Measurements from ENCODE around the gene KCNC1. TPM values are rescaled to one million over a fixed set of nuclear protein-coding genes. Genes with fewer than 3 reads are reported as not detected.

KCNC1 gene
- total RNA-seq, 2 donors from 2014 or later, result 0.19 to 0.37 TPM

GRCh38 chr11:17786824-17787525 is 52.4 kb downstream of the KCNC1 start:
- Histone ChIP-seq H3K27ac (no peak overlapping the region), H3K9me3 (no peaks in the 10 kb centered on the region), H3K4me1 (no peaks in the 10 kb centered on the region), H3K27me3 (no peaks in the 10 kb centered on the region), H3K9ac (ENCODE audit: low read depth in 2 of 2, low read length in 2 of 2) (no peak overlapping the region), H3K4me3 (no peak overlapping the region), H3K36me3 (no peaks in the 10 kb centered on the region)
- TF ChIP-seq, protein P1, sequence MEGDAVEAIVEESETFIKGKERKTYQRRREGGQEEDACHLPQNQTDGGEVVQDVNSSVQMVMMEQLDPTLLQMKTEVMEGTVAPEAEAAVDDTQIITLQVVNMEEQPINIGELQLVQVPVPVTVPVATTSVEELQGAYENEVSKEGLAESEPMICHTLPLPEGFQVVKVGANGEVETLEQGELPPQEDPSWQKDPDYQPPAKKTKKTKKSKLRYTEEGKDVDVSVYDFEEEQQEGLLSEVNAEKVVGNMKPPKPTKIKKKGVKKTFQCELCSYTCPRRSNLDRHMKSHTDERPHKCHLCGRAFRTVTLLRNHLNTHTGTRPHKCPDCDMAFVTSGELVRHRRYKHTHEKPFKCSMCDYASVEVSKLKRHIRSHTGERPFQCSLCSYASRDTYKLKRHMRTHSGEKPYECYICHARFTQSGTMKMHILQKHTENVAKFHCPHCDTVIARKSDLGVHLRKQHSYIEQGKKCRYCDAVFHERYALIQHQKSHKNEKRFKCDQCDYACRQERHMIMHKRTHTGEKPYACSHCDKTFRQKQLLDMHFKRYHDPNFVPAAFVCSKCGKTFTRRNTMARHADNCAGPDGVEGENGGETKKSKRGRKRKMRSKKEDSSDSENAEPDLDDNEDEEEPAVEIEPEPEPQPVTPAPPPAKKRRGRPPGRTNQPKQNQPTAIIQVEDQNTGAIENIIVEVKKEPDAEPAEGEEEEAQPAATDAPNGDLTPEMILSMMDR (IDR thresholded peaks at IDR 0.05), result no peak
- intact Hi-C loops (cut with DNase I), result no loop called here
- DNase-seq, result no peak

- no peak overlapping the region for H3K27ac ChIP-seq
- H3K9ac ChIP-seq (ENCODE audit: low read depth in 2 of 2, low read length in 2 of 2), result no peak overlapping the region
- no peaks in the 10 kb centered on the region for H3K27me3 ChIP-seq
- no peak for DNase-seq
- H3K9me3 ChIP-seq, result no peaks in the 10 kb centered on the region
- intact Hi-C loops (cut with DNase I), result no loop called here
- no peaks in the 10 kb centered on the region for H3K4me1 ChIP-seq
- H3K4me3 ChIP-seq, result no peak overlapping the region
- TF ChIP-seq, protein P1 (IDR thresholded peaks at IDR 0.05), result no peak
- H3K36me3 ChIP-seq, result no peaks in the 10 kb centered on the region
Observed at GRCh38 chr11:17788084-17788483, 53.5 kb downstream of the KCNC1 start.

- Histone ChIP-seq H3K4me3 (no peak overlapping the region), H3K27ac (no peak overlapping the region), H3K27me3 (no peaks in the 10 kb centered on the region), H3K36me3 (no peaks in the 10 kb centered on the region), H3K9ac (ENCODE audit: low read depth in 2 of 2, low read length in 2 of 2) (no peak overlapping the region), H3K9me3 (no peaks in the 10 kb centered on the region), H3K4me1 (no peaks in the 10 kb centered on the region)
- intact Hi-C loops (cut with DNase I), result no loop called here
- no peak for DNase-seq
- TF ChIP-seq, protein P1 (IDR thresholded peaks at IDR 0.05), result no peak
Observed at GRCh38 chr11:17790453-17790852, 55.9 kb downstream of the KCNC1 start.

DNA sequence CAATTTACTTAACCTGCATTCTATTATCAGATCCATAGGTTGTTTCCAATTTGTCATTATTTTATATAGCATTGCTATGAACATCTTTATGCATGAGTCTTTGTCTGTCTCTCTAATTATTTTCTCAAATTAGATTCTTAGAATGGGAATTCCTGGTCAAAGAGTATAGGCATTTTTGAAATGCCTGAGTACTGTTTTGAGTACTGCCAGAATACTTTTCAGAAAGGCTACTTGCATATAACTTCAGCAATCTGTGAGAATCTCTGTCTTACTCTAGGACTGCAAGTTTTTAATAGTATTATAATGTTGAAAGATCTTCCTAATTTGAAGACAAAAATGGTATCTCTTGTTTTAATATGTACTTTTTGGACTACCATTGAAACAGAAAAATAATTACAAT is 56.6 kb downstream of the KCNC1 start:
- no peak overlapping the region for H3K27ac ChIP-seq

DNA sequence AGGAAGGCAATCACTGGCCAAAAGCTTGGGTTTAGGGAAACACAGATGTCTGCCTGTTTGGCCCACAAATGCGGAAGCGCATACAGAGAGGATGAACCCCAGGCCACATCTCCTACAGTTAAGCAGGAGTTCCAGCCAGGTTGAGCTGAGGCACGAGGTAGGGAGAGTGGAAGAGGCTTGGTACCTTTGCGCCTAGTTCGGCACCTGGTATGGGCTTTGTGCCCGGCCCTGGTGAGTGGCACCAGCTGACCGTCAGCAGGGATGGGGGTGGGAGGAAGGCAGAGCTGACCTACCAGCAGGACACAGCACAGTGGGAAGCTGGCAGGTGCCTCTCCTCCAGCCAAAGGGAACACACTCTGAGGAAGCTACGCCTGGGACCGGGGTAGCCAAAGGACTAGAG is 57.6 kb downstream of the KCNC1 start:
- Histone ChIP-seq H3K27me3 (no peaks in the 10 kb centered on the region), H3K4me1 (no peaks in the 10 kb centered on the region), H3K4me3 (no peak overlapping the region), H3K27ac (no peak overlapping the region), H3K9me3 (no peaks in the 10 kb centered on the region), H3K9ac (ENCODE audit: low read depth in 2 of 2, low read length in 2 of 2) (no peak overlapping the region), H3K36me3 (no peaks in the 10 kb centered on the region)
- TF ChIP-seq, protein P1 (IDR thresholded peaks at IDR 0.05), result no peak
- DNase-seq, result no peak
- intact Hi-C loops (cut with DNase I), result no loop called here

More for the DNA sequence above, 56.6 kb downstream of the KCNC1 start:
- intact Hi-C loops (cut with DNase I), result no loop called here
- DNase-seq, result no peak
- no peaks in the 10 kb centered on the region for H3K36me3 ChIP-seq
- no peak overlapping the region for H3K9ac ChIP-seq (ENCODE audit: low read depth in 2 of 2, low read length in 2 of 2)
- H3K4me3 ChIP-seq, result no peak overlapping the region
- TF ChIP-seq, protein P1 (IDR thresholded peaks at IDR 0.05), result no peak
- no peaks in the 10 kb centered on the region for H3K27me3 ChIP-seq
- no peaks in the 10 kb centered on the region for H3K4me1 ChIP-seq
- H3K9me3 ChIP-seq, result no peaks in the 10 kb centered on the region
